ENCODE data around the gene ZNF84. TPM values are rescaled to one million over a fixed set of nuclear protein-coding genes. Genes with fewer than 3 reads are reported as not detected.

Gene ZNF84
- total and polyA plus RNA-seq, 8 donors: 17.3 to 85.7 (median 73.7) TPM

- no peak overlapping the region for H3K27ac ChIP-seq
- H3K36me3 ChIP-seq: peaks cover 16 to 57% of the 10 kb centered on the region in 2 donors
- H3K27me3 ChIP-seq: no peaks in the 10 kb centered on the region
- DNase-seq (no peak), ATAC-seq (no peak)
- H3K9me3 ChIP-seq: peaks cover 38 to 100% of the 10 kb centered on the region in 2 donors
- no peaks in the 10 kb centered on the region for H3K4me1 ChIP-seq
- intact Hi-C loops (cut with DNase I): no loop called here
- TF ChIP-seq CTCF (IDR thresholded peaks at IDR 0.05): no peak
- no peak overlapping the region for H3K4me3 ChIP-seq
These were observed 70.8 kb downstream of the ZNF84 start for GRCh38 chr12:133108150-133108549.

Other genes with a start within 250 kb of the ZNF84 start
- 10 to 100 TPM; 81.0 to 82.6 TPM for gene GOLGA3, start 208.6 kb upstream of the ZNF84 start, total RNA-seq
- 10 to 100 TPM; 40.6 to 54.6 (median 42.3) TPM for gene GOLGA3, start 208.6 kb upstream of the ZNF84 start, polyA plus RNA-seq (ENCODE audit: insufficient read length in 6 of 6)
- 10 to 100 TPM; 42.2 to 62.6 TPM for gene CHFR, start 149.9 kb upstream of the ZNF84 start, total RNA-seq
- gene CHFR, start 149.9 kb upstream of the ZNF84 start, polyA plus RNA-seq (ENCODE audit: insufficient read length in 6 of 6): 10 to 100 TPM; 21.0 to 34.3 (median 24.5) TPM
- 10 to 100 TPM; 14.7 to 18.1 TPM for gene ZNF605, start 81.2 kb upstream of the ZNF84 start, total RNA-seq
- gene ZNF605, start 81.2 kb upstream of the ZNF84 start, polyA plus RNA-seq (ENCODE audit: insufficient read length in 6 of 6): 10 to 100 TPM; 22.6 to 28.7 (median 25.0) TPM
- 10 to 100 TPM in 1 of 2 donors, 1 to 10 TPM in 1; 7.5 to 10.8 TPM for gene ZNF26, start 51.1 kb upstream of the ZNF84 start, total RNA-seq
- gene ZNF26, start 51.1 kb upstream of the ZNF84 start, polyA plus RNA-seq (ENCODE audit: insufficient read length in 6 of 6): 10 to 100 TPM; 14.7 to 19.4 (median 17.0) TPM
- 10 to 100 TPM; 12.2 to 14.4 TPM for gene ZNF140, start 43.4 kb downstream of the ZNF84 start, total RNA-seq
- 10 to 100 TPM; 39.3 to 44.2 (median 40.7) TPM for gene ZNF140, start 43.4 kb downstream of the ZNF84 start, polyA plus RNA-seq (ENCODE audit: insufficient read length in 6 of 6)
- 1 to 10 TPM; 1.6 to 1.8 TPM for gene ZNF891, start 92.8 kb downstream of the ZNF84 start, total RNA-seq
- 1 to 10 TPM; 6.2 to 8.5 (median 7.4) TPM for gene ZNF891, start 92.8 kb downstream of the ZNF84 start, polyA plus RNA-seq (ENCODE audit: insufficient read length in 6 of 6)
- 1 to 10 TPM; 6.7 to 8.2 TPM for gene ZNF10, start 93.1 kb downstream of the ZNF84 start, total RNA-seq
- 10 to 100 TPM; 28.7 to 36.1 (median 31.6) TPM for gene ZNF10, start 93.1 kb downstream of the ZNF84 start, polyA plus RNA-seq (ENCODE audit: insufficient read length in 6 of 6)
- 10 to 100 TPM; 19.2 to 20.9 TPM for gene ZNF268, start 144.0 kb downstream of the ZNF84 start, total RNA-seq
- 10 to 100 TPM; 25.1 to 31.7 (median 27.5) TPM for gene ZNF268, start 144.0 kb downstream of the ZNF84 start, polyA plus RNA-seq (ENCODE audit: insufficient read length in 6 of 6)
- not detected for gene ANHX, start 198.4 kb downstream of the ZNF84 start, total RNA-seq
- gene ANHX, start 198.4 kb downstream of the ZNF84 start, polyA plus RNA-seq (ENCODE audit: insufficient read length in 6 of 6): not detected